ENCODE data around the gene SLA2.

The SLA2 gene

GRCh38 chr20:36562724-36563123 lies 83.3 kb downstream of the SLA2 start:
- no peak for TF ChIP-seq CTCF (IDR thresholded peaks at IDR 0.05; ENCODE audit: low read depth, low read length)
- no peak overlapping the region for H3K4me3 ChIP-seq (replicated peaks in 1 of 2; ENCODE audit: low read depth in 2 of 2, low read length in 2 of 2)
- no peak for DNase-seq (ENCODE audit: low read depth in 2 of 2)
